Trophoblast cell (in vitro differentiated cells and primary cell): ENCODE data around the gene MNT.

ENCODE experiments used
- DNase-seq, 2 donors: peaks; one replicate each; pipeline ENCODE4 v3.0.0-alpha.2; 2016
- H2AFZ ChIP-seq: 2 replicates; pipeline ENCODE4 v1.6.1; 2013; ENCODE audit warnings: low read length, moderate library complexity, mild to moderate bottlenecking; ENCODE audit not compliant: insufficient read depth, poor library complexity
- H2AK5ac ChIP-seq: 2 replicates; pipeline ENCODE4 v1.6.1; 2013; ENCODE audit warnings: mild to moderate bottlenecking, low read length
- H2BK120ac ChIP-seq: 2 replicates; pipeline ENCODE4 v1.6.1; 2013; ENCODE audit warnings: low read length, mild to moderate bottlenecking, moderate library complexity; ENCODE audit not compliant: insufficient read depth, poor library complexity
- H2BK12ac ChIP-seq: 2 replicates; pipeline ENCODE4 v1.6.1; 2013; ENCODE audit warnings: mild to moderate bottlenecking, low read length, moderate library complexity
- H2BK5ac ChIP-seq: 2 replicates; pipeline ENCODE4 v1.6.1; 2013; ENCODE audit warnings: low read length, low read depth, moderate library complexity, mild to moderate bottlenecking; ENCODE audit not compliant: poor library complexity
- H3K14ac ChIP-seq: 2 replicates; pipeline ENCODE4 v1.6.1; 2013; ENCODE audit warnings: mild to moderate bottlenecking, low read length
- H3K18ac ChIP-seq: 2 replicates; pipeline ENCODE4 v1.6.1; 2013; ENCODE audit warnings: mild to moderate bottlenecking, low read length
- H3K23ac ChIP-seq: 2 replicates; pipeline ENCODE4 v1.6.1; 2013; ENCODE audit warnings: low read length
- H3K27ac ChIP-seq: 2 replicates; pipeline ENCODE4 v1.5.1; 2013; ENCODE audit warnings: low read depth, mild to moderate bottlenecking, inconsistent platforms, low read length, moderate library complexity
- H3K27me3 ChIP-seq: 2 replicates; pipeline ENCODE4 v1.6.1; 2013; ENCODE audit warnings: inconsistent platforms, mild to moderate bottlenecking, low read length, moderate library complexity; ENCODE audit not compliant: insufficient read depth
- H3K36me3 ChIP-seq, 2 experiments: 1 replicate in 1 of 2; 2 replicates in 1 of 2; pipeline ENCODE4 v1.6.1; 2013; ENCODE audit warnings: low read length in 2 of 2, mild to moderate bottlenecking in 2 of 2, moderate library complexity in 1 of 2; ENCODE audit not compliant: insufficient read depth in 2 of 2, control insufficient read depth in 1 of 2
- H3K4ac ChIP-seq: 2 replicates; pipeline ENCODE4 v1.6.1; 2013; ENCODE audit warnings: low read depth, mild to moderate bottlenecking, low read length, moderate library complexity
- H3K4me1 ChIP-seq, 2 experiments: 1 replicate in 1 of 2; 2 replicates in 1 of 2; pipeline ENCODE4 v1.6.1; 2013; ENCODE audit warnings: low read length in 2 of 2, mild to moderate bottlenecking in 2 of 2, moderate library complexity in 1 of 2; ENCODE audit not compliant: insufficient read depth in 2 of 2, control insufficient read depth in 1 of 2
- H3K4me2 ChIP-seq: 2 replicates; pipeline ENCODE4 v1.6.1; 2013; ENCODE audit warnings: inconsistent platforms, mild to moderate bottlenecking, low read length, moderate library complexity
- H3K4me3 ChIP-seq: 2 replicates; pipeline ENCODE4 v1.5.1; 2013; ENCODE audit warnings: mild to moderate bottlenecking, low read depth, low read length, inconsistent platforms
- H3K79me1 ChIP-seq: one replicate; pipeline ENCODE4 v1.6.1; 2013; ENCODE audit warnings: low read length
- H3K79me2 ChIP-seq: 2 replicates; pipeline ENCODE4 v1.6.1; 2013; ENCODE audit warnings: low read length, mild to moderate bottlenecking; ENCODE audit not compliant: control insufficient read depth, insufficient read depth, poor library complexity
- H3K9ac ChIP-seq: 2 replicates; pipeline ENCODE4 v1.6.1; 2013; ENCODE audit warnings: mild to moderate bottlenecking, low read length
- H3K9me3 ChIP-seq: 2 replicates; pipeline ENCODE4 v1.6.1; 2013; ENCODE audit warnings: low read depth, mild to moderate bottlenecking, control low read depth, inconsistent platforms, low read length; ENCODE audit not compliant: insufficient read depth
- H4K12ac ChIP-seq: 2 replicates; pipeline ENCODE4 v1.6.1; 2013; ENCODE audit warnings: low read depth, mild to moderate bottlenecking, low read length, moderate library complexity
- H4K8ac ChIP-seq: 2 replicates; pipeline ENCODE4 v1.6.1; 2013; ENCODE audit warnings: low read depth, mild to moderate bottlenecking, low read length, moderate library complexity
- H4K91ac ChIP-seq: one replicate; pipeline ENCODE4 v1.6.1; 2013; ENCODE audit warnings: low read depth, mild to moderate bottlenecking, low read length, moderate library complexity
- WGBS: extraction: QIAGEN DNeasy Blood & Tissue Kit; methylation state at CpG from one replicate; pipeline ENCODE4 v1.1.7; 2013; ENCODE audit warnings: missing lambda C conversion rate; ENCODE audit not compliant: insufficient read length, insufficient coverage; ENCODE audit errors: extremely low coverage; 5-methylcytosine and 5-hydroxymethylcytosine counted together

Gene MNT

GRCh38 chr17:2369551-2370210 lies 31.2 kb downstream of the MNT start:
- Histone ChIP-seq H3K23ac (no peak overlapping the region), H3K9ac (no peak overlapping the region), H3K9me3 (peaks cover 3% of the 10 kb centered on the region), H2BK5ac (no peak overlapping the region), H3K4ac (no peak overlapping the region), H2AK5ac (no peak overlapping the region), H3K79me1 (no peaks in the 10 kb centered on the region), H4K12ac (no peak overlapping the region), H3K14ac (no peak overlapping the region), H3K4me2 (no peak overlapping the region), H4K91ac (no peak overlapping the region), H3K27ac (no peak overlapping the region), H3K4me1 (peaks cover 5% of the 10 kb centered on the region in 2 experiments), H3K36me3 (peaks cover 41 to 53% of the 10 kb centered on the region in 2 experiments), H2AFZ (no peak overlapping the region), H3K18ac (no peak overlapping the region), H3K4me3 (no peak overlapping the region), H4K8ac (no peak overlapping the region), H3K27me3 (no peaks in the 10 kb centered on the region), H2BK120ac (no peak overlapping the region), H3K79me2 (no peaks in the 10 kb centered on the region), H2BK12ac (no peak overlapping the region)
- DNase-seq = no peak
- no CpG with 5 or more reads among the region's 20 CpGs for WGBS

DNA sequence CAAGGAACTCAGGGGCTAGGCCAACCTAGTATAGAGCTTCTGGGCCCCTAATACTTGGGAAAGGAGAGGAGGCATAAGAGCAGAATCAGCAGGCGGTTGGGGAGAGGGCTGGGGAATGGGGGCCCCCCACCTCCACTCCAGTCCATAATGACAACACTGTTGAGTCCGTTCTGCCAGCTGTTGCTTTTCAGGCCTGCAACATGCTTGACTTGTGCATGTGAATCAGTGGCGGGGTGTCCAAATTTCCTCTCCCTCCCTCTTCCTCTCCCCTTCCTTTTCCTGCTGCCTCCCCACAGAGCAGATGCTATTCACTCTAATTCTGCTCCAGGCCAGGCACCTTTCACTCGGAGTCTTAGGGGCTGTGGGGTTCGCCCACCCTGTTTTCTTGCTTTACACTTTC lies 31.8 kb downstream of the MNT start:
- H3K14ac ChIP-seq = no peak overlapping the region
- no peaks in the 10 kb centered on the region for H3K79me1 ChIP-seq
- WGBS = no CpG with 5 or more reads among the region's 5 CpGs
- no peak for DNase-seq
- no peak overlapping the region for H2AFZ ChIP-seq
- no peak overlapping the region for H2AK5ac ChIP-seq
- no peaks in the 10 kb centered on the region for H3K79me2 ChIP-seq
- H4K12ac ChIP-seq = no peak overlapping the region
- H3K4me3 ChIP-seq = no peak overlapping the region
- peaks cover 3% of the 10 kb centered on the region for H3K9me3 ChIP-seq
- H3K36me3 ChIP-seq = peaks cover 47 to 60% of the 10 kb centered on the region in 2 experiments
- no peak overlapping the region for H3K27ac ChIP-seq
- no peaks in the 10 kb centered on the region for H3K27me3 ChIP-seq
- no peak overlapping the region for H3K23ac ChIP-seq
- H3K4ac ChIP-seq = no peak overlapping the region
- H2BK5ac ChIP-seq = no peak overlapping the region
- H2BK12ac ChIP-seq = no peak overlapping the region
- H4K8ac ChIP-seq = no peak overlapping the region
- H4K91ac ChIP-seq = no peak overlapping the region
- no peak overlapping the region for H3K4me2 ChIP-seq
- no peak overlapping the region for H3K9ac ChIP-seq
- H3K4me1 ChIP-seq = no peaks in the 10 kb centered on the region
- H3K18ac ChIP-seq = no peak overlapping the region
- H2BK120ac ChIP-seq = no peak overlapping the region

- WGBS = no CpG with 5 or more reads among the region's 8 CpGs
- Histone ChIP-seq H3K14ac (no peak overlapping the region), H3K27ac (no peak overlapping the region), H4K12ac (no peak overlapping the region), H3K27me3 (no peaks in the 10 kb centered on the region), H3K18ac (no peak overlapping the region), H3K79me1 (no peaks in the 10 kb centered on the region), H3K9me3 (peaks cover 3% of the 10 kb centered on the region), H3K4ac (no peak overlapping the region), H3K4me2 (no peak overlapping the region), H2BK5ac (no peak overlapping the region), H4K91ac (no peak overlapping the region), H3K4me3 (no peak overlapping the region), H3K4me1 (no peaks in the 10 kb centered on the region), H3K36me3 (peaks cover 51 to 62% of the 10 kb centered on the region in 2 experiments), H2AK5ac (no peak overlapping the region), H3K9ac (no peak overlapping the region), H2BK12ac (no peak overlapping the region), H4K8ac (no peak overlapping the region), H3K23ac (no peak overlapping the region), H2AFZ (no peak overlapping the region), H2BK120ac (no peak overlapping the region), H3K79me2 (no peaks in the 10 kb centered on the region)
- no peak for DNase-seq
Measured at GRCh38 chr17:2368359-2368758, 32.5 kb downstream of the MNT start.

GRCh38 chr17:2366747-2367494 lies 33.9 kb downstream of the MNT start:
- Histone ChIP-seq H3K27ac (no peak overlapping the region), H3K27me3 (no peaks in the 10 kb centered on the region), H3K18ac (no peak overlapping the region), H3K4ac (no peak overlapping the region), H2BK120ac (no peak overlapping the region), H3K4me3 (no peak overlapping the region), H3K14ac (no peak overlapping the region), H3K9me3 (no peaks in the 10 kb centered on the region), H3K36me3 (peaks cover 52 to 64% of the 10 kb centered on the region in 2 experiments), H3K4me1 (no peaks in the 10 kb centered on the region), H4K8ac (no peak overlapping the region), H3K79me1 (no peaks in the 10 kb centered on the region), H2BK5ac (no peak overlapping the region), H3K23ac (no peak overlapping the region), H3K9ac (no peak overlapping the region), H2AK5ac (no peak overlapping the region), H2BK12ac (no peak overlapping the region), H4K91ac (no peak overlapping the region), H4K12ac (no peak overlapping the region), H3K4me2 (no peak overlapping the region), H2AFZ (no peak overlapping the region), H3K79me2 (no peaks in the 10 kb centered on the region)
- WGBS = no CpG with 5 or more reads among the region's 26 CpGs
- peak in 1 of 2 donors; percentile 28 for DNase-seq
